Measurements from ENCODE around the gene ARMC3. TPM values are rescaled to one million over a fixed set of nuclear protein-coding genes. Genes with fewer than 3 reads are reported as not detected.
A peak's percentile ranks its signal among the peaks of the same experiment; 100 is the strongest.

The ARMC3 gene
- total and polyA plus RNA-seq, 7 donors, result not detected

DNA sequence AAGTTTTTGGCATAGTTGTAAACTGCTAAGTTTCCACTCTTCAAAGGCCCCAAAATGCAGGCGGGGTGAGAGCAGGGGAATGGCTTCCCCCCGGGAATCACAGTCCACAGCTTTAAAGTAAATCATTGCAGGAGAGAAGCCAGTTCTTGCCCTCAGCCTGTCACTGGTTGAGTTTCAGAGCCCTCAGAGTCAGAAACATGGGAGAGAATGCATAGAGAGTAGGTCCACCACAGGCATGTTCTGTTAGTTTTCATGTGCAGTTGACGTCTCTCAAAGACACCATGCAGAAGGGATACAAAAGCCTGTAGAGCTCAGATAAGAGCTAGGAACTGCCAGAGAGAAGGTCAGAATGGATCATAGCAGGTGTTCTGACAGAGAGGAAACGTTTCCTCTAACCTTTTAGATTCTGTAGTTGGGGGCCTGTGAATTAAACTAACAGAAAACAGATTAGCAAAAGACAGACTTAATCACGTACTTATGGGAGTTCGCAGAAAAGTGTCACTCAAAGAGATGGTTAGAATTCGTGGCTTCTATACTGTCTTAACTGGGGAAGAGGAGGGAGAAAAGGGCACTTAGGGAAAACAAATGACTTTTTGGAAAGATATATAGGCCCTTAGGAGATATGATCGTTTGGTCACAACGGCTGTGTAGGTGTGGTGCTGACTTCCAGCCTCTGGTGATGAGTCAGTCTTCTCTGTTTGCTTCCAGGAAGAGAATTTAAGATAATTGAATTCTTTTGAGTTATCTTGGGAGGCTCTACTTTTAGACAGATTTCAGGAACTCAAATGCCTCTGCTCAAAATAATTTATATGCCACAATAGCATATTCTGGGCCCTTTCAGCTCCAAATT, 119.6 kb downstream of the ARMC3 start:
- Histone ChIP-seq H3K9me3 (no peaks in the 10 kb centered on the region), H3K36me3 (no peaks in the 10 kb centered on the region), H3K27me3 (no peaks in the 10 kb centered on the region), H3K4me3 (no peak overlapping the region), H3K27ac (peak overlapping the region in 2 of 4 donors; percentile 20 to 44), H3K4me1 (peaks cover 0 to 19% (median 8%) of the 10 kb centered on the region in 4 donors)
- no peak for DNase-seq
- TF ChIP-seq POLR2A (IDR thresholded peaks at IDR 0.05) (no peak), CTCF (IDR thresholded peaks at IDR 0.05) (no peak), EP300 (IDR thresholded peaks at IDR 0.05) (no peak), POLR2AphosphoS5 (IDR thresholded peaks at IDR 0.05) (no peak)
- 66 to 68% methylated on average over 9 of the region's 9 CpGs for WGBS, 2 donors
- intact Hi-C loops (cut with DNase I), result no loop called here

GRCh38 chr10:23048191-23048590, 120.3 kb downstream of the ARMC3 start:
- Histone ChIP-seq H3K4me1 (peaks cover 0 to 19% (median 8%) of the 10 kb centered on the region in 4 donors), H3K27ac (no peak overlapping the region), H3K9me3 (no peaks in the 10 kb centered on the region), H3K36me3 (no peaks in the 10 kb centered on the region), H3K4me3 (no peak overlapping the region), H3K27me3 (no peaks in the 10 kb centered on the region)
- WGBS, 2 donors, result 93% methylated on average over 4 of the region's 4 CpGs
- TF ChIP-seq POLR2AphosphoS5 (IDR thresholded peaks at IDR 0.05), result no peak
- TF ChIP-seq EP300 (IDR thresholded peaks at IDR 0.05), result no peak
- TF ChIP-seq CTCF (IDR thresholded peaks at IDR 0.05), result no peak
- no peak for TF ChIP-seq POLR2A (IDR thresholded peaks at IDR 0.05)
- intact Hi-C loops (cut with DNase I), result no loop called here
- no peak for DNase-seq

GRCh38 chr10:23051278-23051677, 123.4 kb downstream of the ARMC3 start:
- intact Hi-C loops (cut with DNase I), result no loop called here
- Histone ChIP-seq H3K36me3 (no peaks in the 10 kb centered on the region), H3K27ac (no peak overlapping the region), H3K4me1 (peaks cover 0 to 13% (median 7%) of the 10 kb centered on the region in 4 donors), H3K9me3 (no peaks in the 10 kb centered on the region), H3K27me3 (no peaks in the 10 kb centered on the region), H3K4me3 (no peak overlapping the region)
- TF ChIP-seq EP300 (IDR thresholded peaks at IDR 0.05) (no peak), POLR2A (IDR thresholded peaks at IDR 0.05) (no peak), POLR2AphosphoS5 (IDR thresholded peaks at IDR 0.05) (no peak), CTCF (IDR thresholded peaks at IDR 0.05) (no peak)
- DNase-seq, result no peak
- 94 to 96% methylated on average over 3 of the region's 3 CpGs for WGBS, 2 donors

GRCh38 chr10:23051855-23052331, 124.0 kb downstream of the ARMC3 start:
- H3K27me3 ChIP-seq, result no peaks in the 10 kb centered on the region
- no peaks in the 10 kb centered on the region for H3K36me3 ChIP-seq
- DNase-seq, result no peak
- no peaks in the 10 kb centered on the region for H3K9me3 ChIP-seq
- 90 to 94% methylated on average over 5 of the region's 5 CpGs for WGBS, 2 donors
- TF ChIP-seq POLR2AphosphoS5 (IDR thresholded peaks at IDR 0.05), result no peak
- TF ChIP-seq POLR2A (IDR thresholded peaks at IDR 0.05), result no peak
- no peak for TF ChIP-seq EP300 (IDR thresholded peaks at IDR 0.05)
- H3K4me3 ChIP-seq, result no peak overlapping the region
- peaks cover 0 to 9% (median 3%) of the 10 kb centered on the region in 4 donors for H3K4me1 ChIP-seq
- no peak overlapping the region for H3K27ac ChIP-seq
- intact Hi-C loops (cut with DNase I), result no loop called here

GRCh38 chr10:23053036-23053435, 125.2 kb downstream of the ARMC3 start:
- WGBS, 2 donors, result 44 to 88% methylated on average over 1 of the region's 1 CpG
- H3K9me3 ChIP-seq, result no peaks in the 10 kb centered on the region
- no peaks in the 10 kb centered on the region for H3K36me3 ChIP-seq
- H3K27ac ChIP-seq, result no peak overlapping the region
- TF ChIP-seq POLR2A (IDR thresholded peaks at IDR 0.05) (no peak), EP300 (IDR thresholded peaks at IDR 0.05) (no peak), POLR2AphosphoS5 (IDR thresholded peaks at IDR 0.05) (no peak), CTCF (IDR thresholded peaks at IDR 0.05) (no peak)
- no peak for DNase-seq
- no peaks in the 10 kb centered on the region for H3K27me3 ChIP-seq
- no peaks in the 10 kb centered on the region for H3K4me1 ChIP-seq
- intact Hi-C loops (cut with DNase I), result no loop called here
- H3K4me3 ChIP-seq, result no peak overlapping the region
